GM12873 (cell line): ENCODE data around the gene SMYD3.

Source experiments
- CTCF ChIP-seq: IDR thresholded peaks from 2 replicates; pipeline ENCODE4 v1.5.1; 2012; ENCODE audit warnings: low read depth, mild to moderate bottlenecking, moderate library complexity, low read length, control low read depth; ENCODE audit not compliant: insufficient read depth; ENCODE audit errors: missing control alignments

Gene SMYD3

DNA sequence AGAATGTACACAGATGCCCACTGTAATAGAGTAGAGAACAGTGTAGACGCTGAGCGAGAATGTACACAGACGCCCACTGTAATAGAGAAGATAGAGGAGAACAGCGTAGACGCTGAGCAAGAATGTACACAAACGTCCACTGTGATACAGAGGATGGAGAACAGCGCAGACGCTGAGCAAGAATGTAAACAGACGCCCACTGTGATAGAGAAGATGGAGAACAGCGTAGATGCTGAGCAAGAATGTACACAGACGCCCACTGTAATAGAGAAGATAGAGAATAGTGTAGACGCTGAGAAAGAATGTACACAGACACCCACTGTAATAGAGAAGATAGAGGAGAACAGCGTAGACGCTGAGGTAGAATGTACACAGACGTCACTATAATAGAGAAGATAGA lies 306.9 kb downstream of the SMYD3 start:
- TF ChIP-seq CTCF: no peak

GRCh38 chr1:246199086-246199645 lies 307.9 kb downstream of the SMYD3 start:
- TF ChIP-seq CTCF: no peak

DNA sequence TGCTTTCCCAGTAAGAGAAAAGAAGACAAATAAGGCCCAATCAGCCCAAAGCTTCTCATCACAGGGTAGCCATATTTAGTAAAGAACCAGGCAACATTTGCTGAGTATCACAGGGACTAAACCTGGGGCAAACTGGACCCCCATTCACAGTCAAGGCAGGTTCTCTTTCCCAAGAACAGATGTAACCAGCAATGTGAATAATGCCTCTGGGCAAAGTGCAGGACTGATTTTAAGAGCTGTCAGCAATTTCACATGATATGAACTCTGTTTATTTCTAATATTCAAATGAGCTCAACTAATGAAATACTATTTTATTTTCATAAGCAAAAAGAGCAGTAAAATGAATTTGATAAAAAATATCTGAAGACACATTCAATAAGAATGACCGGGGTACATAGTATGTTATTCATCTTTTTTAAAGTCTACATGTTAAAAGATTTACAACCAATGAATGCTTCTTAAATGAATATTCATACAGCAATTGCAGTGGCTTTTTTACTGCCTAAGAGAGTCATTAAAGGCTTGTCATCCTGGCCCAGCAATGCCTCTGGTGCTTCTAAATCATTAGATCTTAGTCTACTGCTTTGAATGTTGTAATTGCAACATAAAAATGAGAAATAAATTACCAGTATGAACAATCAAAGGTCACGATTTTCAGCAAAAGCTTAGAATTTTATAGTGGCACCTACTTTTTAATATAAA lies 308.8 kb downstream of the SMYD3 start:
- no peak for TF ChIP-seq CTCF

- TF ChIP-seq CTCF: no peak
These were observed 310.0 kb downstream of the SMYD3 start for GRCh38 chr1:246197076-246197475.

DNA sequence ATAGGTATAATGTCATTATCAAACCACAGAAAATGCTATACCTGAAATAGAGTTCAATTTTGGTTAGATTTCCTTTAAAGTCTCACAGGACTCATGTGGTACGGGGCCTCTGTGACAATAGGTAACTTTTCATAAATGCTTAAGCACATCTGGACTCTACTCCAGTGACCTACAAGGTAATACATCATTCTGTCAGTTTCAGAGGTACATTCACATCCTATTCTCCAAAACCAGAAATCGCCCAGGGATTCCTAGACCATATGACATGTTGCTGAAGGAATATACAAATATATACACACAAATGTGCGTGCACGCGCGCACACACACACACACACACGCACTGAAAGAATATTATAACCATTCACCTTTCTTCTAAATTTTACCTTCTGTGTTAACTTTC lies 311.8 kb downstream of the SMYD3 start:
- no peak for TF ChIP-seq CTCF

GRCh38 chr1:246193537-246193936 lies 313.5 kb downstream of the SMYD3 start:
- TF ChIP-seq CTCF: no peak

GRCh38 chr1:246189126-246189525 lies 318.0 kb downstream of the SMYD3 start:
- TF ChIP-seq CTCF: no peak
